T-cell (primary cell): ENCODE measurements around the gene AKAP8L. TPM values are rescaled to one million over a fixed set of nuclear protein-coding genes. Genes with fewer than 3 reads are reported as not detected.
"Not testable (repeated sequence)": the region's sequence is repeated elsewhere in the genome, so short reads cannot be mapped to it uniquely, and the experiment has no call there.

Experiments
- ATAC-seq, 4 experiments: fragments of 200-7000 bp in 3 of 4; fragments of 150-1000 bp in 1 of 4; cut with Tn5 transposase; replicated peaks in 1 of 4; 1 replicate in 3 of 4; 2 replicates in 1 of 4; pipeline ENCODE4 v1.10.0; 2021; ENCODE audit warnings: moderate library complexity in 3 of 4, mild to moderate bottlenecking in 2 of 4, moderate number of reproducible peaks in 1 of 4
- CTCF ChIA-PET, 2 donors: fragments of 300-600 bp; sonication (Branson Sonifier 250); formaldehyde crosslinking; loops; one replicate each; lab custom pipeline; 2022; ENCODE audit warnings: antibody characterized with exemption in 2 of 2; lab: Charles Lee
- POLR2A ChIA-PET, 2 donors: fragments of 300-600 bp; sonication (Branson Sonifier 250); formaldehyde crosslinking; loops; one replicate each; lab custom pipeline; 2022; ENCODE audit warnings: antibody characterized with exemption in 2 of 2; lab: Charles Lee
- DNase-seq, 35 experiments: peaks; one replicate each; pipeline versions ENCODE4 v3.0.0 to v3.0.0-alpha.2; 2013 to 2023
- H3K27ac ChIP-seq: one replicate; pipeline ENCODE4 v1.5.1; 2013; ENCODE audit warnings: low read length
- H3K27me3 ChIP-seq, 2 experiments: replicated peaks in 1 of 2; 1 replicate in 1 of 2; 2 replicates in 1 of 2; pipeline versions ENCODE4 v1.6.1 to v1.7.0; 2013; ENCODE audit warnings: low read length in 1 of 2, mixed read lengths in 1 of 2; ENCODE audit not compliant: control insufficient read depth in 2 of 2, insufficient read depth in 2 of 2; ENCODE audit errors: extremely low read depth in 1 of 2
- H3K36me3 ChIP-seq, 2 donors: 1 replicate in 1 of 2; 2 replicates in 1 of 2; pipeline versions ENCODE4 v1.6.1 to v1.7.0; 2013; ENCODE audit warnings: low read length in 1 of 2; ENCODE audit not compliant: control insufficient read depth in 2 of 2, insufficient read depth in 1 of 2; ENCODE audit errors: extremely low read depth in 1 of 2
- H3K4me1 ChIP-seq, 2 experiments: 1 replicate in 1 of 2; 2 replicates in 1 of 2; pipeline versions ENCODE4 v1.6.1 to v1.7.0; 2013; ENCODE audit warnings: low read length in 2 of 2, mixed read lengths in 1 of 2; ENCODE audit not compliant: insufficient read depth in 2 of 2, control insufficient read depth in 1 of 2; ENCODE audit errors: extremely low read depth in 1 of 2
- H3K4me3 ChIP-seq, 2 donors: 1 replicate in 1 of 2; 2 replicates in 1 of 2; pipeline versions ENCODE4 v1.5.1 to v1.7.0; 2013; ENCODE audit warnings: mild to moderate bottlenecking in 2 of 2, low read length in 1 of 2, moderate library complexity in 1 of 2; ENCODE audit not compliant: control insufficient read depth in 1 of 2; ENCODE audit errors: extremely low read depth in 1 of 2
- H3K9me3 ChIP-seq: 2 replicates; pipeline ENCODE4 v1.7.0; 2013
- H3K27ac Mint-ChIP-seq, 2 donors: one replicate each; pipeline ENCODE4 v1.8.0; 2020 to 2021; ENCODE audit warnings: mild to moderate bottlenecking in 2 of 2, mixed read lengths in 2 of 2
- H3K27me3 Mint-ChIP-seq, 2 donors: one replicate each; pipeline ENCODE4 v1.8.0; 2021 to 2022; ENCODE audit warnings: mixed read lengths in 2 of 2
- H3K36me3 Mint-ChIP-seq: one replicate; pipeline ENCODE4 v1.8.0; 2021; ENCODE audit warnings: mixed read lengths
- H3K4me1 Mint-ChIP-seq, 3 donors: one replicate each; pipeline ENCODE4 v1.8.0; 2020 to 2022; ENCODE audit warnings: mixed read lengths in 3 of 3, mild to moderate bottlenecking in 1 of 3
- H3K4me3 Mint-ChIP-seq, 3 donors: one replicate each; pipeline ENCODE4 v1.8.0; 2020 to 2022; ENCODE audit warnings: mild to moderate bottlenecking in 3 of 3, mixed read lengths in 3 of 3, moderate library complexity in 3 of 3
- H3K9me3 Mint-ChIP-seq, 3 donors: one replicate each; pipeline ENCODE4 v1.8.0; 2020 to 2022; ENCODE audit warnings: mixed read lengths in 3 of 3
- WGBS: methylation state at CpG from one replicate; pipeline ENCODE4 v1.1.5; 2013; ENCODE audit warnings: missing lambda C conversion rate; ENCODE audit not compliant: insufficient coverage; 5-methylcytosine and 5-hydroxymethylcytosine counted together
- total RNA-seq, 35 experiments: library from RNA in 6 of 35; stranded (reverse) in 6 of 35; fragments of 120-200 nt in 1 of 35; gene quantifications; one replicate each; pipeline versions ENCODE4 v1.2.1 to v1.2.4 and lab custom pipeline; 2013 to 2026

Gene AKAP8L
- total RNA-seq, 5 donors from 2014 or later (not counting 1 experiment from before 2014, with no cell fraction given), result 134 to 198 (median 184) TPM

GRCh38 chr19:15360015-15360414, 58.8 kb downstream of the AKAP8L start:
- ATAC-seq, result peak in 1 of 4 experiments; percentile 25
- peak overlapping the region in 1 of 2 donors; percentile 36 for H3K27ac Mint-ChIP-seq
- DNase-seq, H3K4me1 ChIP-seq, H3K9me3 Mint-ChIP-seq, H3K27ac ChIP-seq, H3K4me3 ChIP-seq, H3K9me3 ChIP-seq, H3K27me3 ChIP-seq, CTCF ChIA-PET, H3K4me3 Mint-ChIP-seq, H3K4me1 Mint-ChIP-seq, H3K27me3 Mint-ChIP-seq: not testable (repeated sequence)
- no CpG with 5 or more reads among the region's 4 CpGs for WGBS
- peaks cover 44% of the 10 kb centered on the region for H3K36me3 Mint-ChIP-seq
- H3K36me3 ChIP-seq, result peaks cover 17 to 62% of the 10 kb centered on the region in 2 donors
- POLR2A ChIA-PET, result interaction anchor here in 1 of 2 donors (0.7 kb wide), 1 partner anchor 316 kb away, joined by 6 read pairs; no protein-coding TSS in a partner anchor

- no peaks in the 10 kb centered on the region for H3K9me3 Mint-ChIP-seq
- peaks cover 0 to 10% of the 10 kb centered on the region in 2 experiments for H3K4me1 ChIP-seq
- no peak overlapping the region for H3K4me3 ChIP-seq
- no peak for DNase-seq
- no peak overlapping the region for H3K27ac ChIP-seq
- no peak overlapping the region for H3K4me3 Mint-ChIP-seq
- CTCF ChIA-PET, result no interaction called here
- POLR2A ChIA-PET, result interaction anchor here (0.6 to 0.7 kb wide), 4 partner anchors 25 to 107 kb away, joined by 3 to 5 read pairs (median 4); no protein-coding TSS in a partner anchor
- H3K9me3 ChIP-seq, result no peaks in the 10 kb centered on the region
- ATAC-seq, result no peak
- WGBS, result 90% methylated on average over 3 of the region's 3 CpGs
- H3K27me3 Mint-ChIP-seq, result no peaks in the 10 kb centered on the region
- H3K27ac Mint-ChIP-seq, result no peak overlapping the region
- H3K27me3 ChIP-seq, result no peaks in the 10 kb centered on the region
- H3K36me3 Mint-ChIP-seq, result peaks cover 54% of the 10 kb centered on the region
- H3K4me1 Mint-ChIP-seq, result peaks cover 0 to 5% (median 2%) of the 10 kb centered on the region in 3 donors
- peaks cover 17 to 68% of the 10 kb centered on the region in 2 donors for H3K36me3 ChIP-seq
These were observed 59.9 kb downstream of the AKAP8L start for GRCh38 chr19:15358918-15359317.

GRCh38 chr19:15357906-15358305, 60.9 kb downstream of the AKAP8L start:
- peaks cover 52% of the 10 kb centered on the region for H3K36me3 Mint-ChIP-seq
- peaks cover 17 to 72% of the 10 kb centered on the region in 2 donors for H3K36me3 ChIP-seq
- ChIA-PET POLR2A (interaction anchor here (0.6 to 0.7 kb wide), 4 partner anchors 13 to 61 kb away, joined by 3 to 9 read pairs (median 4); partner anchors contain the start of gene AKAP8L (in 1 of the 2)), CTCF (interaction anchor here in 1 of 2 donors (0.7 kb wide), 1 partner anchor 107 kb away, joined by 3 read pairs; no protein-coding TSS in a partner anchor)
- no peak overlapping the region for H3K27ac Mint-ChIP-seq
- peaks cover 0 to 10% of the 10 kb centered on the region in 2 experiments for H3K4me1 ChIP-seq
- WGBS, result no CpG with 5 or more reads among the region's 4 CpGs
- DNase-seq (no peak), ATAC-seq (no peak)
- H3K9me3 ChIP-seq, result no peaks in the 10 kb centered on the region
- no peak overlapping the region for H3K4me3 Mint-ChIP-seq
- no peaks in the 10 kb centered on the region for H3K9me3 Mint-ChIP-seq
- no peak overlapping the region for H3K4me3 ChIP-seq
- H3K27ac ChIP-seq, result no peak overlapping the region
- H3K27me3 Mint-ChIP-seq, result no peaks in the 10 kb centered on the region
- peaks cover 0 to 5% (median 2%) of the 10 kb centered on the region in 3 donors for H3K4me1 Mint-ChIP-seq
- no peaks in the 10 kb centered on the region for H3K27me3 ChIP-seq

GRCh38 chr19:15354566-15355296, 64.1 kb downstream of the AKAP8L start:
- Mint-ChIP-seq H3K27ac (no peak overlapping the region), H3K9me3 (no peaks in the 10 kb centered on the region), H3K4me1 (no peaks in the 10 kb centered on the region), H3K4me3 (no peak overlapping the region), H3K36me3 (peaks cover 41% of the 10 kb centered on the region), H3K27me3 (no peaks in the 10 kb centered on the region)
- 97% methylated on average over 23 of the region's 27 CpGs for WGBS
- POLR2A ChIA-PET, result interaction anchor here in 1 of 2 donors (0.5 kb wide), 1 partner anchor 56 kb away, joined by 6 read pairs; no protein-coding TSS in a partner anchor
- ATAC-seq (no peak), DNase-seq (no peak)
- no peak overlapping the region for H3K4me3 ChIP-seq
- no peaks in the 10 kb centered on the region for H3K4me1 ChIP-seq
- CTCF ChIA-PET, result interaction anchor here in 1 of 2 donors (0.5 kb wide), 1 partner anchor 200 kb away, joined by 13 read pairs; no protein-coding TSS in a partner anchor
- H3K36me3 ChIP-seq, result peaks cover 10 to 51% of the 10 kb centered on the region in 2 donors
- H3K27ac ChIP-seq, result no peak overlapping the region
- H3K9me3 ChIP-seq, result no peaks in the 10 kb centered on the region
- no peaks in the 10 kb centered on the region for H3K27me3 ChIP-seq

DNA sequence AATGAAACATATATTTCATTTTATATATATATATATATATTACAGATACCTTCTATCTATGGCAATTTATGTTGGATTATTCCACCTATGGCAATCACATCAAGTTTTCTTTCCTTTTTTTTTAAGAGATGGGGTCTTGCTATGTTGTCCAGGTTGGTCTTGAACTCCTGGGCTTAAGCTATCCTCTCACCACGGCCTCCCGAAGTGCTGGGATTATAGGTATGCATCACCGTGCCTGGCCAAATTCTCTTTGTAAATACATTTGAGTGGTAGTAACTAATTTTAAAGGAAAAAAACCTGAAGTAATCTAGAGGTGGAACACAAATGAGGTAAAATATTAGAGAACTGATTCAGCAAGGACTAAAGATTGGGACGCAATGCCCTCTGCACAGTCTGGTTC, 64.9 kb downstream of the AKAP8L start:
- Histone ChIP-seq H3K27me3 (no peaks in the 10 kb centered on the region), H3K4me1 (no peaks in the 10 kb centered on the region), H3K9me3 (no peaks in the 10 kb centered on the region), H3K27ac (no peak overlapping the region), H3K36me3 (peaks cover 10 to 44% of the 10 kb centered on the region in 2 donors), H3K4me3 (no peak overlapping the region)
- DNase-seq (no peak), ATAC-seq (no peak)
- POLR2A ChIA-PET, result no interaction called here
- CTCF ChIA-PET, result interaction anchor here in 1 of 2 donors (0.7 kb wide), 1 partner anchor 66 kb away, joined by 5 read pairs; no protein-coding TSS in a partner anchor
- Mint-ChIP-seq H3K27ac (no peak overlapping the region), H3K36me3 (peaks cover 36% of the 10 kb centered on the region), H3K9me3 (no peaks in the 10 kb centered on the region), H3K4me1 (no peaks in the 10 kb centered on the region), H3K4me3 (no peak overlapping the region), H3K27me3 (no peaks in the 10 kb centered on the region)
- WGBS, result 100% methylated on average over 1 of the region's 4 CpGs

GRCh38 chr19:15352535-15352934, 66.3 kb downstream of the AKAP8L start:
- H3K4me3 ChIP-seq, CTCF ChIA-PET, H3K27me3 Mint-ChIP-seq, DNase-seq, POLR2A ChIA-PET, H3K4me1 ChIP-seq, H3K4me3 Mint-ChIP-seq, H3K9me3 Mint-ChIP-seq, H3K27ac ChIP-seq, H3K4me1 Mint-ChIP-seq, H3K9me3 ChIP-seq, H3K27me3 ChIP-seq, H3K27ac Mint-ChIP-seq: not testable (repeated sequence)
- peaks cover 4 to 30% of the 10 kb centered on the region in 2 donors for H3K36me3 ChIP-seq
- WGBS, result 82% methylated on average over 6 of the region's 8 CpGs
- peaks cover 24% of the 10 kb centered on the region for H3K36me3 Mint-ChIP-seq
- peak in 1 of 4 experiments; percentile 21 for ATAC-seq
